H9 (cell line): ENCODE measurements around the gene NOX1. TPM values are rescaled to one million over a fixed set of nuclear protein-coding genes. Genes with fewer than 3 reads are reported as not detected.

Source experiments
- DNase-seq: peaks from one replicate; pipeline ENCODE4 v3.0.0-alpha.2; 2017
- H2AFZ ChIP-seq: one replicate; pipeline ENCODE4 v1.6.1; 2013; ENCODE audit warnings: mild to moderate bottlenecking, low read length, control low read depth, moderate library complexity
- H2AK5ac ChIP-seq: 2 replicates; pipeline ENCODE4 v1.6.1; 2013; ENCODE audit warnings: low read length, control low read depth, mixed read lengths; ENCODE audit not compliant: insufficient read length
- H2BK120ac ChIP-seq: one replicate; pipeline ENCODE4 v1.6.1; 2013; ENCODE audit warnings: low read depth, mild to moderate bottlenecking, low read length, control low read depth, inconsistent platforms; ENCODE audit not compliant: poor library complexity, severe bottlenecking
- H2BK12ac ChIP-seq: 2 replicates; pipeline ENCODE4 v1.6.1; 2013; ENCODE audit warnings: low read length, control low read depth, mixed read lengths, low read depth; ENCODE audit not compliant: insufficient read length
- H2BK15ac ChIP-seq: 2 replicates; pipeline ENCODE4 v1.6.1; 2013; ENCODE audit warnings: low read depth, low read length, control low read depth
- H2BK20ac ChIP-seq: one replicate; pipeline ENCODE4 v1.6.1; 2013; ENCODE audit warnings: low read depth, mild to moderate bottlenecking, low read length, control low read depth, inconsistent platforms; ENCODE audit not compliant: poor library complexity, severe bottlenecking
- H2BK5ac ChIP-seq: 2 replicates; pipeline ENCODE4 v1.6.1; 2013; ENCODE audit warnings: low read length, control low read depth, mixed read lengths; ENCODE audit not compliant: insufficient read length
- H3K14ac ChIP-seq: 2 replicates; pipeline ENCODE4 v1.6.1; 2013; ENCODE audit warnings: low read length, control low read depth; ENCODE audit not compliant: insufficient read depth
- H3K18ac ChIP-seq: 2 replicates; pipeline ENCODE4 v1.6.1; 2013; ENCODE audit warnings: low read depth, mild to moderate bottlenecking, mixed read lengths, low read length, control low read depth; ENCODE audit not compliant: insufficient read length
- H3K23ac ChIP-seq: 2 replicates; pipeline ENCODE4 v1.6.1; 2013; ENCODE audit warnings: low read length, control low read depth, mixed read lengths, low read depth; ENCODE audit not compliant: insufficient read length
- H3K23me2 ChIP-seq: 2 replicates; pipeline ENCODE4 v1.6.1; 2013; ENCODE audit warnings: low read depth, mild to moderate bottlenecking, mixed read lengths, low read length, control low read depth; ENCODE audit not compliant: insufficient read length, poor library complexity, severe bottlenecking
- H3K27ac ChIP-seq: 2 replicates; pipeline ENCODE4 v1.5.1; 2013; ENCODE audit warnings: low read length, control low read depth, mixed read lengths, low read depth; ENCODE audit not compliant: insufficient read length
- H3K27me3 ChIP-seq: 2 replicates; pipeline ENCODE4 v1.6.1; 2013; ENCODE audit warnings: low read length, control low read depth, inconsistent platforms; ENCODE audit not compliant: insufficient read depth
- H3K4ac ChIP-seq: 2 replicates; pipeline ENCODE4 v1.6.1; 2013; ENCODE audit warnings: low read depth, mild to moderate bottlenecking, control low read depth, inconsistent platforms, low read length, moderate library complexity
- H3K4me1 ChIP-seq: 2 replicates; pipeline ENCODE4 v1.6.1; 2013; ENCODE audit warnings: low read length, control low read depth, inconsistent platforms; ENCODE audit not compliant: insufficient read depth
- H3K4me2 ChIP-seq: 2 replicates; pipeline ENCODE4 v1.6.1; 2013; ENCODE audit warnings: low read length, control low read depth, mixed read lengths; ENCODE audit not compliant: insufficient read length, insufficient read depth
- H3K56ac ChIP-seq: 2 replicates; pipeline ENCODE4 v1.6.1; 2013; ENCODE audit warnings: low read depth, mild to moderate bottlenecking, mixed read lengths, low read length, control low read depth; ENCODE audit not compliant: insufficient read length
- H3K79me1 ChIP-seq: 2 replicates; pipeline ENCODE4 v1.6.1; 2013; ENCODE audit warnings: low read depth, mild to moderate bottlenecking, moderate library complexity, low read length, control low read depth, inconsistent platforms; ENCODE audit not compliant: insufficient read depth, poor library complexity, severe bottlenecking
- H3K79me2 ChIP-seq: 2 replicates; pipeline ENCODE4 v1.6.1; 2013; ENCODE audit warnings: low read length, control low read depth, inconsistent platforms; ENCODE audit not compliant: insufficient read depth
- H3K9ac ChIP-seq: 2 replicates; pipeline ENCODE4 v1.6.1; 2013; ENCODE audit warnings: low read length, control low read depth, mixed read lengths; ENCODE audit not compliant: insufficient read length; ENCODE audit errors: extremely low read depth
- H3K9me3 ChIP-seq: one replicate; pipeline ENCODE4 v1.6.1; 2013; ENCODE audit warnings: low read depth, low read length, inconsistent platforms; ENCODE audit not compliant: control insufficient read depth
- H3T11ph ChIP-seq: one replicate; pipeline ENCODE4 v1.6.1; 2013; ENCODE audit warnings: mild to moderate bottlenecking, low read length, control low read depth, inconsistent platforms
- H4K20me1 ChIP-seq: one replicate; pipeline ENCODE4 v1.6.1; 2013; ENCODE audit not compliant: control insufficient read depth, insufficient read length, insufficient read depth
- H4K5ac ChIP-seq: 2 replicates; pipeline ENCODE4 v1.6.1; 2013; ENCODE audit warnings: low read depth, mild to moderate bottlenecking, mixed read lengths, low read length, control low read depth; ENCODE audit not compliant: insufficient read length
- H4K8ac ChIP-seq: replicated peaks from 2 replicates; pipeline ENCODE4 v1.6.1; 2013; ENCODE audit warnings: low read length, control low read depth, mixed read lengths, low read depth; ENCODE audit not compliant: insufficient read length
- H4K91ac ChIP-seq: 2 replicates; pipeline ENCODE4 v1.6.1; 2013; ENCODE audit warnings: low read depth, mild to moderate bottlenecking, moderate library complexity, mixed read lengths, low read length, control low read depth; ENCODE audit not compliant: insufficient read length
- H3K27ac Mint-ChIP-seq, 3 experiments: 2 replicates in 2 of 3; 3 replicates in 1 of 3; pipeline ENCODE4 v1.8.0; 2020 to 2021; ENCODE audit warnings: mixed read lengths in 3 of 3, mild to moderate bottlenecking in 1 of 3, moderate library complexity in 1 of 3
- H3K27me3 Mint-ChIP-seq: 2 replicates; pipeline ENCODE4 v1.8.0; 2021; ENCODE audit warnings: low read depth, mild to moderate bottlenecking, moderate library complexity, mixed read lengths
- H3K36me3 Mint-ChIP-seq, 3 experiments: 2 replicates in 2 of 3; 3 replicates in 1 of 3; pipeline ENCODE4 v1.8.0; 2020 to 2021; ENCODE audit warnings: low read depth in 3 of 3, mixed read lengths in 3 of 3; ENCODE audit not compliant: insufficient read depth in 1 of 3
- H3K4me1 Mint-ChIP-seq, 2 experiments: 2 replicates each; pipeline ENCODE4 v1.8.0; 2020; ENCODE audit warnings: mixed read lengths in 2 of 2
- H3K4me3 Mint-ChIP-seq, 2 experiments: 2 replicates in 1 of 2; 3 replicates in 1 of 2; pipeline ENCODE4 v1.8.0; 2020 to 2021; ENCODE audit warnings: mild to moderate bottlenecking in 2 of 2, mixed read lengths in 2 of 2, moderate library complexity in 1 of 2
- H3K9me3 Mint-ChIP-seq, 2 experiments: 2 replicates in 1 of 2; 3 replicates in 1 of 2; pipeline ENCODE4 v1.8.0; 2020; ENCODE audit warnings: mild to moderate bottlenecking in 2 of 2, mixed read lengths in 2 of 2, moderate library complexity in 1 of 2
- CTCF ChIP-seq: fragments of 200-600 bp; sonication (generic); conservative IDR thresholded peaks from 3 replicates; pipeline ENCODE4 v1.8.0; 2021; ENCODE audit warnings: antibody characterized with exemption, mild to moderate bottlenecking
- WGBS: extraction: QIAGEN DNeasy Blood & Tissue Kit; methylation state at CpG from one replicate; pipeline ENCODE4 v1.1.7; 2013; ENCODE audit warnings: missing lambda C conversion rate, low lambda C conversion rate, mixed read lengths; ENCODE audit not compliant: insufficient read length; ENCODE audit errors: extremely low coverage; 5-methylcytosine and 5-hydroxymethylcytosine counted together
- total RNA-seq: library from RNA; stranded (reverse); gene quantifications from 2 replicates; pipeline ENCODE4 v1.2.1, GENCODE V29; 2021

The NOX1 gene
- total RNA-seq, 1 experiment from 2014 or later: not detected

GRCh38 chrX:100911731-100912130 is 37.6 kb upstream of the NOX1 start:
- Histone ChIP-seq H3K9me3 (peaks cover 52% of the 10 kb centered on the region), H3K27me3 (no peaks in the 10 kb centered on the region), H2BK120ac (no peak overlapping the region), H3K18ac (no peak overlapping the region), H3K23me2 (no peaks in the 10 kb centered on the region), H4K8ac (no peak overlapping the region), H4K20me1 (no peaks in the 10 kb centered on the region), H2AK5ac (no peak overlapping the region), H3K4me2 (no peak overlapping the region), H3K9ac (no peak overlapping the region), H3K79me1 (no peaks in the 10 kb centered on the region), H3K79me2 (no peaks in the 10 kb centered on the region), H3K14ac (no peak overlapping the region), H2BK12ac (no peak overlapping the region), H3T11ph (no peak overlapping the region), H3K4ac (no peak overlapping the region), H3K56ac (no peak overlapping the region), H2BK5ac (no peak overlapping the region), H2AFZ (no peak overlapping the region), H2BK20ac (no peak overlapping the region), H4K91ac (no peak overlapping the region), H4K5ac (no peak overlapping the region), H2BK15ac (no peak overlapping the region), H3K27ac (no peak overlapping the region), H3K4me1 (no peaks in the 10 kb centered on the region), H3K23ac (no peak overlapping the region)
- no peak for DNase-seq
- peaks cover 1% of the 10 kb centered on the region; the same call in 1 of the 2 replicates for H3K27me3 Mint-ChIP-seq
- H3K27ac Mint-ChIP-seq: no peak overlapping the region
- H3K4me3 Mint-ChIP-seq: no peak overlapping the region
- no peak for TF ChIP-seq CTCF
- peaks cover 0 to 3% (median 2%) of the 10 kb centered on the region in 3 experiments; a peak in 3 of 7 replicates for H3K36me3 Mint-ChIP-seq
- WGBS: no CpG with 5 or more reads among the region's 1 CpG
- H3K9me3 Mint-ChIP-seq: peaks cover 71 to 77% of the 10 kb centered on the region in 2 experiments
- H3K4me1 Mint-ChIP-seq: peaks cover 5% of the 10 kb centered on the region in 2 experiments
